CD4-positive, CD25-positive, alpha-beta regulatory T cell (primary cell): ENCODE results near the gene TEX26. TPM values are rescaled to one million over a fixed set of nuclear protein-coding genes. Genes with fewer than 3 reads are reported as not detected.
A peak's percentile ranks its signal among the peaks of the same experiment; 100 is the strongest.

Source experiments
- ATAC-seq, 2 donors: fragments of 150-1000 bp; cut with Tn5 transposase; one replicate each; pipeline ENCODE4 v1.10.0; 2021; ENCODE audit warnings: low read depth in 2 of 2, moderate number of reproducible peaks in 2 of 2, moderate library complexity in 1 of 2
- DNase-seq, 3 donors: peaks; one replicate each; pipeline versions ENCODE4 v3.0.0 to v3.0.0-alpha.2; 2012 to 2022; ENCODE audit warnings: mixed read lengths in 1 of 3
- H3K27ac ChIP-seq: one replicate; pipeline ENCODE4 v1.7.0; 2013; ENCODE audit warnings: mild to moderate bottlenecking, low read length; ENCODE audit not compliant: insufficient read depth, poor library complexity, severe bottlenecking
- H3K27me3 ChIP-seq: one replicate; pipeline ENCODE4 v1.7.0; 2013; ENCODE audit warnings: low read length; ENCODE audit not compliant: control insufficient read depth, insufficient read depth
- H3K36me3 ChIP-seq: one replicate; pipeline ENCODE4 v1.7.0; 2013; ENCODE audit warnings: mild to moderate bottlenecking, low read length, moderate library complexity; ENCODE audit not compliant: control insufficient read depth, insufficient read depth
- H3K4me1 ChIP-seq: 2 replicates; pipeline ENCODE4 v1.7.0; 2013; ENCODE audit warnings: mild to moderate bottlenecking, low read length; ENCODE audit not compliant: insufficient read depth, control insufficient read depth, poor library complexity, severe bottlenecking
- H3K4me3 ChIP-seq: one replicate; pipeline ENCODE4 v1.7.0; 2013; ENCODE audit warnings: low read depth, mild to moderate bottlenecking, low read length, moderate library complexity
- H3K9me3 ChIP-seq, 2 experiments: 1 replicate in 1 of 2; 2 replicates in 1 of 2; pipeline ENCODE4 v1.7.0; 2013; ENCODE audit warnings: low read length in 2 of 2, mild to moderate bottlenecking in 1 of 2, moderate library complexity in 1 of 2; ENCODE audit not compliant: control insufficient read depth in 2 of 2
- H3K27ac Mint-ChIP-seq, 3 donors: one replicate each; pipeline ENCODE4 v1.8.0; 2020 to 2022; ENCODE audit warnings: mild to moderate bottlenecking in 3 of 3, mixed read lengths in 3 of 3, moderate library complexity in 2 of 3
- H3K27me3 Mint-ChIP-seq: one replicate; pipeline ENCODE4 v1.8.0; 2022; ENCODE audit warnings: mild to moderate bottlenecking, mixed read lengths
- H3K36me3 Mint-ChIP-seq: one replicate; pipeline ENCODE4 v1.8.0; 2020; ENCODE audit warnings: mixed read lengths
- H3K4me1 Mint-ChIP-seq, 4 donors: one replicate each; pipeline ENCODE4 v1.8.0; 2020 to 2022; ENCODE audit warnings: mixed read lengths in 4 of 4, mild to moderate bottlenecking in 1 of 4
- H3K4me3 Mint-ChIP-seq, 4 donors: one replicate each; pipeline ENCODE4 v1.8.0; 2020 to 2022; ENCODE audit warnings: mild to moderate bottlenecking in 4 of 4, mixed read lengths in 4 of 4, moderate library complexity in 3 of 4
- H3K9me3 Mint-ChIP-seq, 7 donors: one replicate each; pipeline ENCODE4 v1.8.0; 2020 to 2022; ENCODE audit warnings: mixed read lengths in 7 of 7, mild to moderate bottlenecking in 3 of 7, moderate library complexity in 2 of 7
- polyA plus RNA-seq, 4 donors: library from polyadenylated mRNA; unstranded; fragments of 300-500 nt; fragmentation: Illumina TruSeq; gene quantifications; one replicate each; pipeline ENCODE4 v1.2.3, GENCODE V29; 2021
- total RNA-seq: library from RNA; stranded (reverse); gene quantifications from one replicate; pipeline ENCODE4 v1.2.3, GENCODE V29; 2022

Gene TEX26
- total and polyA plus RNA-seq, 5 donors from 2014 or later: not detected

GRCh38 chr13:30968846-30969245 lies 36.4 kb downstream of the TEX26 start:
- Histone ChIP-seq H3K4me3 (no peak overlapping the region), H3K9me3 (no peaks in the 10 kb centered on the region), H3K27ac (no peak overlapping the region), H3K36me3 (no peaks in the 10 kb centered on the region), H3K27me3 (peaks cover 15% of the 10 kb centered on the region), H3K4me1 (no peaks in the 10 kb centered on the region)
- no peaks in the 10 kb centered on the region for H3K4me1 Mint-ChIP-seq
- no peaks in the 10 kb centered on the region for H3K36me3 Mint-ChIP-seq
- no peak overlapping the region for H3K27ac Mint-ChIP-seq
- no peak overlapping the region for H3K4me3 Mint-ChIP-seq
- H3K9me3 Mint-ChIP-seq: peaks cover 0 to 3% (median 0%) of the 10 kb centered on the region in 7 donors
- peaks cover 32% of the 10 kb centered on the region for H3K27me3 Mint-ChIP-seq
- ATAC-seq (no peak), DNase-seq (no peak)

- H3K4me1 Mint-ChIP-seq: no peaks in the 10 kb centered on the region
- no peak overlapping the region for H3K4me3 Mint-ChIP-seq
- peaks cover 0 to 2% (median 0%) of the 10 kb centered on the region in 7 donors for H3K9me3 Mint-ChIP-seq
- no peaks in the 10 kb centered on the region for H3K36me3 Mint-ChIP-seq
- Histone ChIP-seq H3K36me3 (no peaks in the 10 kb centered on the region), H3K4me3 (no peak overlapping the region), H3K9me3 (no peaks in the 10 kb centered on the region), H3K4me1 (no peaks in the 10 kb centered on the region), H3K27me3 (peaks cover 12% of the 10 kb centered on the region), H3K27ac (no peak overlapping the region)
- H3K27ac Mint-ChIP-seq: no peak overlapping the region
- DNase-seq: no peak
- peaks cover 45% of the 10 kb centered on the region for H3K27me3 Mint-ChIP-seq
- ATAC-seq: no peak
Measured at GRCh38 chr13:30971575-30971974, 39.1 kb downstream of the TEX26 start.

DNA sequence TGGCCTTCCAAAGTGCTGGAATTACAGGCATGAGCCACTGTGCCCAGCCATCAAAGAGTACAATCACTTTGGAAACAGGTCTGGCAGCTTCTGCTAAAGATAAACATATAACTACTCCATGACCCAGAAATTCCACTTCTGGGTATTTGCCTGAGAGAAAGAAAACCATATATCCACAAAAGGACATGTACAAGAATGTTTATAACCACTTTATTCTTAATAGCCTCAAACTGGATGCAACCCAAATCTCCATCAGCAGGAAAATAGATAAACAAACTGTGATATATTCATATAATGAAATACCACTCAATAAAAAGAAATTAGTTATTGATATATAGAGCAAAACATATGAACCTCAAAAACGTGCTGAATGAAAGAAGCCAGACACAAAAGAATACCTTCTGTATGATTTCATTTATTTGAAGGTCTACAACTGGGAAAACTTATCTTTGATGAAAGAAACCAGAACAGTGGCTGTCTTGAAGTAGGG lies 40.5 kb downstream of the TEX26 start:
- Histone ChIP-seq H3K27ac (no peak overlapping the region), H3K4me3 (no peak overlapping the region), H3K9me3 (no peaks in the 10 kb centered on the region), H3K27me3 (peaks cover 8% of the 10 kb centered on the region), H3K4me1 (no peaks in the 10 kb centered on the region), H3K36me3 (no peaks in the 10 kb centered on the region)
- H3K9me3 Mint-ChIP-seq: no peaks in the 10 kb centered on the region
- H3K4me1 Mint-ChIP-seq: no peaks in the 10 kb centered on the region
- peaks cover 53% of the 10 kb centered on the region for H3K27me3 Mint-ChIP-seq
- H3K4me3 Mint-ChIP-seq: no peak overlapping the region
- H3K27ac Mint-ChIP-seq: no peak overlapping the region
- ATAC-seq (no peak), DNase-seq (no peak)
- no peaks in the 10 kb centered on the region for H3K36me3 Mint-ChIP-seq

GRCh38 chr13:30974350-30974749 lies 41.9 kb downstream of the TEX26 start:
- no peaks in the 10 kb centered on the region for H3K36me3 ChIP-seq
- Mint-ChIP-seq H3K4me1 (no peaks in the 10 kb centered on the region), H3K36me3 (no peaks in the 10 kb centered on the region), H3K9me3 (no peaks in the 10 kb centered on the region), H3K27ac (no peak overlapping the region), H3K4me3 (no peak overlapping the region), H3K27me3 (peaks cover 46% of the 10 kb centered on the region)
- no peak overlapping the region for H3K4me3 ChIP-seq
- DNase-seq (no peak), ATAC-seq (no peak)
- H3K9me3 ChIP-seq: no peaks in the 10 kb centered on the region
- H3K4me1 ChIP-seq: no peaks in the 10 kb centered on the region
- peaks cover 6% of the 10 kb centered on the region for H3K27me3 ChIP-seq
- no peak overlapping the region for H3K27ac ChIP-seq

- Histone ChIP-seq H3K27ac (no peak overlapping the region), H3K4me1 (no peaks in the 10 kb centered on the region), H3K4me3 (no peak overlapping the region), H3K27me3 (peaks cover 7% of the 10 kb centered on the region), H3K9me3 (no peaks in the 10 kb centered on the region), H3K36me3 (no peaks in the 10 kb centered on the region)
- H3K27me3 Mint-ChIP-seq: peaks cover 38% of the 10 kb centered on the region
- no peak overlapping the region for H3K4me3 Mint-ChIP-seq
- no peaks in the 10 kb centered on the region for H3K9me3 Mint-ChIP-seq
- no peaks in the 10 kb centered on the region for H3K4me1 Mint-ChIP-seq
- H3K36me3 Mint-ChIP-seq: no peaks in the 10 kb centered on the region
- no peak overlapping the region for H3K27ac Mint-ChIP-seq
- ATAC-seq: no peak
- no peak for DNase-seq
Measured at GRCh38 chr13:30976025-30976424, 43.6 kb downstream of the TEX26 start.

DNA sequence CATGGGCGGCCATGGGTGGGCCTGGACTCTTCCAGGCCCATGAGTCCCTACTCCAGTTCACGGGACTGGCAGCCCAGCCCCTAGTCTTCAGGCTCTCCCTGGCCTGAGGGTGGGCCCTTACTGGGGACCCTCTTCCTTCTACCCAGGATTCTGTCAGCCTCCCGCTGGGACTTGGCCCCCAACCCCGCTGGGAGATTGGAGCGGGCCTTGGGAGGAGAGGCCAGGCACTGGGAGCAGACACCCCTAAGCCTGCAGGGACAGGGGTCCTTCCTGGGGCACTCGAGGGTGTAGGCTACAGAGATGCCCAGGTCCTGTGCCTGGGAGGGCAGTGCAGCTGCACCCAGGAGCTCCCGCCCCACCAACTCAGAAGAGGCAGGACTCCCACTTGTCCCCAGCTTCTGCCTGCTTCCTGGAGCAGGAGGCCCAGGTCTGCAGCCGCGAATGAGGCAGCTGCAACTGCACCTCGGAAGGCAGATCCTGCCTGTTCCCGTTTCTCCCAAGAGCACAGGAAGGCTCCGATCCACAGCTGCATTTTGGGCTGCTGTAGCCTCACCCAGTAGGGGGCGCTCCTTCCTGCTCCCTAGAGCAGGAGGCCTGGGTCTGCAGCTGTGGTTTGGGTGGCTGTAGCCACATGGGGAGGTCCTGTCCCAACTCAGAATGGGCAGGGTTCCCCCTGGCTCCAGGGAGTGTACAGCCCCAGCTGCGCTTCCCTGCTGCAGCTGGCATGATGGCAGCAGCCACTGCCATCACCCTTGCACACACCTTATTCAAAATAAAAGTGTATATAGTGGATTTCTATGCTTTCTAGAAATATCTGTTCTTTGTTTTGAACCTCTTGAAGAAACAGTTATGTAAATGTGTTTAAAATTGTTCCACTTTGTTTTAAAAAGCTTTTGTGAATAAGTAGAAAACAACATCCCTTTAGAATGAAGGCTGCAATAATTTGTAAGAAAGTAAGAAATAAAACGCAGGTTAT lies 46.8 kb downstream of the TEX26 start:
- no peaks in the 10 kb centered on the region for H3K9me3 Mint-ChIP-seq
- no peak for ATAC-seq

DNA sequence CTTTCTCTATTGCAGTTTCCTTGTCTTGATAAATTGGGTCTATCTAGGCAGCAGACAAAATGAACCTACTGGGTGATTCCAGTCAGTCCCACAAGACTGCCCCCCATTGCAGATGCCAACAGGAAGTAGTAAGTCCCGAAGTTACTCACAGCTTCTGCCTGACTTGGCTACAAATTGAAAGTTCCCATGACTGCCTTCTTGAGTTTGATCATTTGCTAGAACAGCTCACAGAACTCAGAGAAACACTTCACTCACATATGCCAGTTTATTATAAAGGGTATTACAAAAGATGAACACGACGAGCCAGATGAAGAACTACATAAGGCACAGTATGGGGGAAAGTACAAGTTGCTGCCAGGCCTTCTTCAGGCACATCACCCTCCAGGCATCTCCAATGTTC lies 50.0 kb downstream of the TEX26 start:
- Histone ChIP-seq H3K4me1 (no peaks in the 10 kb centered on the region), H3K27me3 (peaks cover 10% of the 10 kb centered on the region), H3K4me3 (no peak overlapping the region), H3K27ac (no peak overlapping the region), H3K9me3 (no peaks in the 10 kb centered on the region), H3K36me3 (no peaks in the 10 kb centered on the region)
- no peaks in the 10 kb centered on the region for H3K4me1 Mint-ChIP-seq
- ATAC-seq: no peak
- no peak for DNase-seq
- no peaks in the 10 kb centered on the region for H3K9me3 Mint-ChIP-seq
- no peaks in the 10 kb centered on the region for H3K36me3 Mint-ChIP-seq
- H3K27ac Mint-ChIP-seq: no peak overlapping the region
- peaks cover 5% of the 10 kb centered on the region for H3K27me3 Mint-ChIP-seq
- H3K4me3 Mint-ChIP-seq: no peak overlapping the region

More for the DNA sequence above, 46.8 kb downstream of the TEX26 start:
- no peak overlapping the region for H3K4me3 Mint-ChIP-seq
- no peaks in the 10 kb centered on the region for H3K9me3 ChIP-seq
- H3K4me1 Mint-ChIP-seq: no peaks in the 10 kb centered on the region
- no peaks in the 10 kb centered on the region for H3K36me3 Mint-ChIP-seq
- DNase-seq: peak in 1 of 3 donors; percentile 41
- peaks cover 27% of the 10 kb centered on the region for H3K27me3 Mint-ChIP-seq
- H3K27ac ChIP-seq: no peak overlapping the region
- no peaks in the 10 kb centered on the region for H3K4me1 ChIP-seq
- H3K27me3 ChIP-seq: peaks cover 5% of the 10 kb centered on the region
- H3K4me3 ChIP-seq: no peak overlapping the region
- H3K27ac Mint-ChIP-seq: no peak overlapping the region
- no peaks in the 10 kb centered on the region for H3K36me3 ChIP-seq

- H3K36me3 Mint-ChIP-seq: no peaks in the 10 kb centered on the region
- no peak overlapping the region for H3K27ac Mint-ChIP-seq
- H3K4me3 Mint-ChIP-seq: no peak overlapping the region
- no peaks in the 10 kb centered on the region for H3K36me3 ChIP-seq
- peaks cover 10% of the 10 kb centered on the region for H3K27me3 ChIP-seq
- peaks cover 5% of the 10 kb centered on the region for H3K27me3 Mint-ChIP-seq
- H3K27ac ChIP-seq: no peak overlapping the region
- no peaks in the 10 kb centered on the region for H3K9me3 Mint-ChIP-seq
- H3K4me1 ChIP-seq: no peaks in the 10 kb centered on the region
- no peak for DNase-seq
- H3K4me3 ChIP-seq: no peak overlapping the region
- H3K9me3 ChIP-seq: no peaks in the 10 kb centered on the region
- ATAC-seq: no peak
- H3K4me1 Mint-ChIP-seq: no peaks in the 10 kb centered on the region
Measured at GRCh38 chr13:30982906-30983305, 50.5 kb downstream of the TEX26 start.
